ENCODE results near the gene OR8S1.
"Not testable (repeated sequence)": the region's sequence is repeated elsewhere in the genome, so short reads cannot be mapped to it uniquely, and the experiment has no call there.

Gene OR8S1

DNA sequence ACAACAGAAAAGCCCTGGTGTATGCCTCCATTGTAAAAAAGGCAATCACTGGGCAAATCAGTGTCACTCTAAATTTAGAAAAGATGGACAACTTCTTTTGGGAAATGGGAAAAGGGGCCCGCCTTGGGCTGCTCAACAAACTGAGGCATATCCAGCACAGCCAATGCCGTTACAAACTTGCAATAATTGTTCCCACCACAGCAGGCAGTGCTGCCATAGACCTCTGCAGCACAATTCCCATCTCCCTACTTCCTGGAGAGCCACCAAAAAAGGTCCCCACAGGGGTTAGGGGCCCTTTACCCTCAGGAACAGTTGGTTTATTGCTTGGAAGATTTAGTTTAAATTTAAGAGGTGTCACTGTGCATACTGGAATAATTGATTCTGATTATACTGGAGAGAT, 16.4 kb upstream of the OR8S1 start:
- H3K4me3 ChIP-seq (replicated peaks in 1 of 2; ENCODE audit: low read depth in 2 of 2, low read length in 2 of 2) = no peak overlapping the region
- DNase-seq (ENCODE audit: low read depth in 2 of 2) = no peak
- TF ChIP-seq, protein P1, sequence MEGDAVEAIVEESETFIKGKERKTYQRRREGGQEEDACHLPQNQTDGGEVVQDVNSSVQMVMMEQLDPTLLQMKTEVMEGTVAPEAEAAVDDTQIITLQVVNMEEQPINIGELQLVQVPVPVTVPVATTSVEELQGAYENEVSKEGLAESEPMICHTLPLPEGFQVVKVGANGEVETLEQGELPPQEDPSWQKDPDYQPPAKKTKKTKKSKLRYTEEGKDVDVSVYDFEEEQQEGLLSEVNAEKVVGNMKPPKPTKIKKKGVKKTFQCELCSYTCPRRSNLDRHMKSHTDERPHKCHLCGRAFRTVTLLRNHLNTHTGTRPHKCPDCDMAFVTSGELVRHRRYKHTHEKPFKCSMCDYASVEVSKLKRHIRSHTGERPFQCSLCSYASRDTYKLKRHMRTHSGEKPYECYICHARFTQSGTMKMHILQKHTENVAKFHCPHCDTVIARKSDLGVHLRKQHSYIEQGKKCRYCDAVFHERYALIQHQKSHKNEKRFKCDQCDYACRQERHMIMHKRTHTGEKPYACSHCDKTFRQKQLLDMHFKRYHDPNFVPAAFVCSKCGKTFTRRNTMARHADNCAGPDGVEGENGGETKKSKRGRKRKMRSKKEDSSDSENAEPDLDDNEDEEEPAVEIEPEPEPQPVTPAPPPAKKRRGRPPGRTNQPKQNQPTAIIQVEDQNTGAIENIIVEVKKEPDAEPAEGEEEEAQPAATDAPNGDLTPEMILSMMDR (IDR thresholded peaks at IDR 0.05; ENCODE audit: low read depth, low read length) = no peak

DNA sequence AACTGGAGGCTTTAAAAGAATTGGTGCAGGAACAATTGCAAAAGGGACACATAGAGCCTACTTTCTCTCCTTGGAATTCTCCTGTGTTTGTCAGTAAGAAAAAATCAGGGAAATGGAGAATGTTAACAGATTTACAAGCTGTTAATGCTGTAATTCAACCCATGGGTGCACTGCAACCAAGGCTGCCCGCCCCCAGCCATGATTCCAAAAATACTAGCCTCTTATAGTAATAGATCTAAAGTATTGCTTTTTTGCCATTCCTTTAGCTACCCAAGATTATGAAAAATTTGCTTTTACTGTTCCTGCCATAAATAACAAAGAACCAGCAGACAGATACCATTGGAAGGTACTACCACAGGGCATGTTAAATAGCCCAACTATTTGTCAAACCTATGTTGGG, 15.3 kb upstream of the OR8S1 start:
- TF ChIP-seq, protein P1 (IDR thresholded peaks at IDR 0.05; ENCODE audit: low read depth, low read length) = no peak
- no peak overlapping the region for H3K4me3 ChIP-seq (replicated peaks in 1 of 2; ENCODE audit: low read depth in 2 of 2, low read length in 2 of 2)
- no peak for DNase-seq (ENCODE audit: low read depth in 2 of 2)

DNA sequence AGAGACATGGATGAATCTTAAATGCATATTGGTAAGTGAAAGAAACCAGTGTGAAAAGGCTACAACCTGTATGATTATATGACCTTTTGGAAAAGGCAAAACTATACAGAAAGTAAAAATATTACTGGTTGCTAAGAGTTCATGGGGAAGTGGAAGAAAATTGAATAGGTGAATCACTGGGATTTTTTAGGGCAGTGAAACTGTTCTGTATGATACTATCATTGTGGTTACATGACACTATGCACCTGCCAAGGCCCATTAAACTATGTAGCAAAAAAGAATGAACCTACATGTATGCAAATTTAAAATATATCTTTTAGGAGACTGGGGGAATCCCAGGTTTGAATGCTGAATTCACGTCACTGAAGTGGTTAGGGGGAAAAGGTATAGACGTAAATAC, 12.6 kb upstream of the OR8S1 start:
- no peak overlapping the region for H3K4me3 ChIP-seq (replicated peaks in 1 of 2; ENCODE audit: low read depth in 2 of 2, low read length in 2 of 2)
- DNase-seq (ENCODE audit: low read depth in 2 of 2) = no peak
- TF ChIP-seq, protein P1 (IDR thresholded peaks at IDR 0.05; ENCODE audit: low read depth, low read length) = no peak

DNA sequence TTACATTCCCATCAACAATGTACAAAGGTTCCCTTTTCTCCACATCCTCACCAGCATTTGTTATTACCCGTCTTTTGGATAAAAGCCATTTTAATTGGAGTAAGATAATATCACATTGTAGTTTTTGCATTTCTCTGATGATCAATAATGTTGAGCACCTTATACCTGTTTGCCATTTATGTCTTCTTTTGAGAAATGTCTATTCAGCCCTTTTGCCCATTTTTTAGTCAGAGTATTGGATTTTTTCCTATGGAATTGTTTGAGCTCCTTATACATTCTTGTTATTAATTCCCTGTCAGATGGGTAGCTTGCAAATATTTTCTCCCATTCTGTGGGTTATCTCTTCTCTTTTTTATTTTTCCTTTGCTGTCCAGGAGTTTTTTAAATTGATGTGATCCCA, 10.7 kb upstream of the OR8S1 start:
- no peak overlapping the region for H3K4me3 ChIP-seq (replicated peaks in 1 of 2; ENCODE audit: low read depth in 2 of 2, low read length in 2 of 2)
- DNase-seq (ENCODE audit: low read depth in 2 of 2) = no peak
- TF ChIP-seq, protein P1 (IDR thresholded peaks at IDR 0.05; ENCODE audit: low read depth, low read length) = no peak

DNA sequence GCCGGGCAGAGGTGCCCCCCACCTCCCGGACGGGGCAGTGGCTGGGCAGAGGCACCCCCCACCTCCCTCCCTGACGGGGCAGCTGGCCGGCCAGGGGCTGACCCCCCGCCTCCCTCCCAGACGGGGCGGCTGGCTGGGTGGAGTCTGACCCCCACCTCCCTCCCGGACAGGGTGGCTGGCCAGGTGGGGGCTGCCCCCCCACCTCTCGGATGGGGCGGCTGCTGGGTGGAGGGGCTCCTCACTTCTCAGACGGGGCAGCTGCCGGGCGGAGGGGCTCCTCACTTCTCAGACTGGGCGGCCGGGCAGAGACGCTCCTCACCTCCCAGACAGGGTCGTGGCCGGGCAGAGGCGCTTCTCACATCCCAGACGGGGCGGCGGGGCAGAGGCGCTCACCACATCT, 5.1 kb upstream of the OR8S1 start:
- not testable (repeated sequence) for H3K4me3 ChIP-seq (replicated peaks in 1 of 2; ENCODE audit: low read depth in 2 of 2, low read length in 2 of 2); DNase-seq (ENCODE audit: low read depth in 2 of 2)

DNA sequence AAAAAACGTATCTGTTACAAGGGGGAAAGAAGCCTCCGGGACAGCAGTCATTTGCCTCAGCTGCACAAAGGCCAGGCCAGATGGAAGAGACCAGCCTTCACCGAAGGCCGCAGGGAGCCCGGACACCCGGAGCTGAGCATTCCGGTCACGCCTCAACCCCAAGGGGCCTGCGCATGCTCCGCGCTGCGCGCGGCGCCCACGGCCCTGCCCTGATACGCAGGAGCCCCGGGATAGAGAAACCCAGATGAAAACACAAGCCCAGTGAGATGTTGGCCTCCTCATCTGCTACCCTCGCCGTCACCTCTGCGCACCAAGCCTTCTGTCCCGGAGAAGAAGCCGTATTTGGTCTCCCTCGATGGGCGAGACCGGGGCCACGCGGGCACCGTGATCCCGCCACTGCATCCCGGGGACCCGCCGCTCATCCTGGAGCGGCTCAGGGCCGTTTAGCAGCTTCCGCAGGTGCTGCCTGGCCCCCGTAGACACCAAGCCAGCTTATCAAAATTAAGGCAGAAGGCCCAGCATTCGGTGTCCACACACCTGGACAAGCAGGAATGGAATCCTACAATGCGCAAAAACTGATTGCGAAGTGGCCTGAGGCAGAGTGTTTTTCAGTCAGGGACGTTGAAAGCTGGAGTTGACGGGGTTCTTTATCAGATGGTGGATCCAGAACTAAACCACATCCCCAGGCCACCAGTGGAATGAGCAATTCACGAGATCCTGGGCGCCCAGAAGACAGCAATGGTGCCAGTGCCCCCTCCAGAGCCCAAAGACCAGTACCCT, 2.6 kb downstream of the OR8S1 start:
- TF ChIP-seq, protein P1 (IDR thresholded peaks at IDR 0.05; ENCODE audit: low read depth, low read length) = no peak
- no peak overlapping the region for H3K4me3 ChIP-seq (replicated peaks in 1 of 2; ENCODE audit: low read depth in 2 of 2, low read length in 2 of 2)
- no peak for DNase-seq (ENCODE audit: low read depth in 2 of 2)

DNA sequence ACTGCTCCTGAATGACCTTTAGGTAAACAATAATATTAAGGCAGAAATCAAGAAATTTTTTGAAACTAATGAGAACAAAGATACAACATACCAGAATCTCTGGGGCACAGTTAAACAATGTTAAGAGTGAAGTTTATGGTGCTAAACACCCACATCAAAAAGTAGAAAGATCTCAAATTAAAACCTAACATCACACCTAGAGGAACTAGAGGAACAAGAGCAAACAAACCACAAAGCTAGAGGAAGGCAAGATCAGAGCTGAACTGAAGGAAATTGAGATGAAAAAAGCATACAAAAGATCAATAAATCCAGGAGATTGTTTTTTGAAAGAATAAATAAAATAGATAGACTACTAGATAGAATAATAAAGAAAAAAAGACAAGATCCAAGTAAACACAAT, 7.2 kb downstream of the OR8S1 start:
- TF ChIP-seq, protein P1 (IDR thresholded peaks at IDR 0.05; ENCODE audit: low read depth, low read length) = no peak
- no peak overlapping the region for H3K4me3 ChIP-seq (replicated peaks in 1 of 2; ENCODE audit: low read depth in 2 of 2, low read length in 2 of 2)
- no peak for DNase-seq (ENCODE audit: low read depth in 2 of 2)
